GM12891 (cell line): ENCODE measurements around the gene PCDHA9.
"Not testable (repeated sequence)": the region's sequence is repeated elsewhere in the genome, so short reads cannot be mapped to it uniquely, and the experiment has no call there.

Experiments
- DNase-seq: peaks from one replicate; pipeline ENCODE4 v3.0.0; 2011; ENCODE audit warnings: low spot score; ENCODE audit not compliant: insufficient read length
- FAIRE-seq: peaks from 2 replicates; lab custom pipeline; 2011; peaks lifted over from hg19 to GRCh38; lab: Jason Lieb, UNC
- PAX5 ChIP-seq: IDR thresholded peaks from 2 replicates; pipeline ENCODE4 v1.6.1; 2011; ENCODE audit warnings: low read length, moderate library complexity, mild to moderate bottlenecking; ENCODE audit not compliant: insufficient read depth, severe bottlenecking
- POLR2A ChIP-seq: IDR thresholded peaks from 2 replicates; pipeline ENCODE4 v1.6.1; 2011; ENCODE audit warnings: low read depth, low read length, control low read depth
- POLR2AphosphoS5 ChIP-seq: IDR thresholded peaks from 2 replicates; pipeline ENCODE4 v1.6.1; 2011; ENCODE audit warnings: low read depth, low read length, control low read depth
- POU2F2 ChIP-seq: IDR thresholded peaks from 2 replicates; pipeline ENCODE4 v1.6.1; 2011; ENCODE audit warnings: low read depth, mild to moderate bottlenecking, control low read depth, low read length, moderate library complexity
- SPI1 ChIP-seq: IDR thresholded peaks from 2 replicates; pipeline ENCODE4 v1.6.1; 2011; ENCODE audit warnings: low read depth, low read length, control low read depth
- TAF1 ChIP-seq: IDR thresholded peaks from 2 replicates; pipeline ENCODE4 v1.6.1; 2011; ENCODE audit warnings: low read depth, low read length, control low read depth

PCDHA9 gene

GRCh38 chr5:140822281-140822629 is 25.9 kb upstream of the PCDHA9 start:
- no peak for TF ChIP-seq TAF1
- no peak for TF ChIP-seq SPI1
- no peak for TF ChIP-seq PAX5
- TF ChIP-seq POLR2AphosphoS5 = no peak
- no peak for TF ChIP-seq POLR2A
- TF ChIP-seq POU2F2 = no peak
- DNase-seq = no peak
- no peak for FAIRE-seq

- not testable (repeated sequence) for DNase-seq, FAIRE-seq
Measured at GRCh38 chr5:140822969-140823368, 25.2 kb upstream of the PCDHA9 start.

- TF ChIP-seq SPI1 (no peak), POU2F2 (no peak), POLR2A (no peak), POLR2AphosphoS5 (no peak), TAF1 (no peak), PAX5 (no peak)
- FAIRE-seq = no peak
- DNase-seq = no peak
Measured at GRCh38 chr5:140823475-140823874, 24.7 kb upstream of the PCDHA9 start.

GRCh38 chr5:140827704-140828361 is 20.3 kb upstream of the PCDHA9 start, which contains the start of gene PCDHA6:
PCDHA6 (plus strand) TSS chr5:140827960; CDS start chr5:140828092, 132 bp downstream.
- no peak for DNase-seq

GRCh38 chr5:140828362-140828737 is 19.8 kb upstream of the PCDHA9 start:
- FAIRE-seq (no peak), DNase-seq (no peak)
- TF ChIP-seq PAX5 (no peak), SPI1 (no peak), TAF1 (no peak), POU2F2 (no peak), POLR2AphosphoS5 (no peak), POLR2A (no peak)

More at GRCh38 chr5:140827704-140828361, 20.3 kb upstream of the PCDHA9 start, which contains the start of gene PCDHA6:
- no peak for FAIRE-seq
- TF ChIP-seq SPI1 = no peak
- TF ChIP-seq PAX5 = no peak
- no peak for TF ChIP-seq POLR2AphosphoS5
- no peak for TF ChIP-seq POU2F2
- no peak for TF ChIP-seq POLR2A
- no peak for TF ChIP-seq TAF1

- not testable (repeated sequence) for DNase-seq, FAIRE-seq
Measured at GRCh38 chr5:140829511-140830501, 18.4 kb upstream of the PCDHA9 start.

- TF ChIP-seq POU2F2 (no peak), TAF1 (no peak), SPI1 (no peak), PAX5 (no peak), POLR2AphosphoS5 (no peak), POLR2A (no peak)
- no peak for FAIRE-seq
Measured at GRCh38 chr5:140833993-140834392, 14.2 kb upstream of the PCDHA9 start, which contains the start of gene PCDHA7. PCDHA7 (plus strand) TSS chr5:140834269; CDS start chr5:140834384, 115 bp downstream.

GRCh38 chr5:140834439-140835008 is 13.7 kb upstream of the PCDHA9 start:
- not testable (repeated sequence) for FAIRE-seq, DNase-seq

More at GRCh38 chr5:140833993-140834392, 14.2 kb upstream of the PCDHA9 start, which contains the start of gene PCDHA7:
- no peak for DNase-seq

- DNase-seq (no peak), FAIRE-seq (no peak)
- TF ChIP-seq POU2F2 (no peak), SPI1 (no peak), TAF1 (no peak), POLR2AphosphoS5 (no peak), POLR2A (no peak), PAX5 (no peak)
Measured at GRCh38 chr5:140835622-140836510, 12.3 kb upstream of the PCDHA9 start.
